IMR-90 (cell line): ENCODE results near the gene AFF2. TPM values are rescaled to one million over a fixed set of nuclear protein-coding genes. Genes with fewer than 3 reads are reported as not detected.

Experiments used
- ATAC-seq: fragments of 200-7000 bp; cut with Tn5 transposase; 2 replicates; pipeline ENCODE4 v1.9.1; 2020; ENCODE audit warnings: low read depth, mild to moderate bottlenecking, moderate library complexity
- BruUV-seq: library from RNA; stranded (reverse); fragments of 400-500 nt; replicated peaks from 2 replicates; lab custom pipeline; 2021; lab: Mats Ljungman, UMichigan
- CTCF ChIA-PET: fragments of 300-600 bp; formaldehyde crosslinking; extraction: SDS; loops from one replicate; lab custom pipeline; 2021; ENCODE audit warnings: antibody characterized with exemption; lab: Yijun Ruan, JAX
- POLR2A ChIA-PET: fragments of 300-600 bp; sonication (Branson Sonifier 250); formaldehyde crosslinking; loops from one replicate; lab custom pipeline; 2022; ENCODE audit warnings: antibody characterized with exemption; ENCODE audit not compliant: unreplicated experiment; lab: Charles Lee
- DNase-seq: peaks from one replicate; pipeline ENCODE4 v3.0.0; 2013
- H2AFZ ChIP-seq: replicated peaks from 2 replicates; pipeline ENCODE3; 2013; ENCODE audit warnings: low read length, mild to moderate bottlenecking; ENCODE audit not compliant: poor library complexity
- H2AK5ac ChIP-seq: 2 replicates; pipeline ENCODE4 v1.6.1; 2013; ENCODE audit warnings: low read depth, low read length, inconsistent platforms
- H2AK9ac ChIP-seq: replicated peaks from 2 replicates; pipeline ENCODE3; 2013; ENCODE audit warnings: mild to moderate bottlenecking, low read depth, low read length, moderate library complexity; ENCODE audit not compliant: poor library complexity
- H2BK120ac ChIP-seq: 2 replicates; pipeline ENCODE4 v1.6.1; 2013; ENCODE audit warnings: low read depth, low read length, inconsistent platforms
- H2BK15ac ChIP-seq: 3 replicates; pipeline ENCODE4 v1.6.1; 2013; ENCODE audit warnings: low read depth, low read length, inconsistent platforms
- H2BK20ac ChIP-seq: 2 replicates; pipeline ENCODE4 v1.6.1; 2013; ENCODE audit warnings: low read depth, mild to moderate bottlenecking, inconsistent platforms, low read length, moderate library complexity
- H2BK5ac ChIP-seq: 2 replicates; pipeline ENCODE4 v1.6.1; 2013; ENCODE audit warnings: mild to moderate bottlenecking, low read depth, low read length, inconsistent platforms; ENCODE audit not compliant: poor library complexity, severe bottlenecking
- H3K14ac ChIP-seq: replicated peaks from 2 replicates; pipeline ENCODE4 v1.6.1; 2013; ENCODE audit warnings: low read depth, low read length, inconsistent platforms
- H3K18ac ChIP-seq: 2 replicates; pipeline ENCODE4 v1.6.1; 2013; ENCODE audit warnings: low read depth, low read length, control low read depth
- H3K23ac ChIP-seq: 2 replicates; pipeline ENCODE4 v1.6.1; 2013; ENCODE audit warnings: low read depth, low read length, inconsistent platforms
- H3K27ac ChIP-seq: 2 replicates; pipeline ENCODE4 v1.5.1; 2013; ENCODE audit warnings: mild to moderate bottlenecking, control low read depth, low read length; ENCODE audit not compliant: insufficient read depth
- H3K27me3 ChIP-seq: 2 replicates; pipeline ENCODE4 v1.6.1; 2013; ENCODE audit warnings: low read length; ENCODE audit not compliant: control insufficient read depth, insufficient read depth
- H3K36me3 ChIP-seq: 2 replicates; pipeline ENCODE4 v1.6.1; 2013; ENCODE audit warnings: low read length, mixed read lengths; ENCODE audit not compliant: control insufficient read depth, insufficient read depth
- H3K4ac ChIP-seq: 2 replicates; pipeline ENCODE4 v1.6.1; 2013; ENCODE audit warnings: low read depth, low read length, inconsistent platforms
- H3K4me1 ChIP-seq: 2 replicates; pipeline ENCODE4 v1.6.1; 2013; ENCODE audit warnings: low read length, mixed read lengths; ENCODE audit not compliant: control insufficient read depth, insufficient read depth
- H3K4me2 ChIP-seq: 2 replicates; pipeline ENCODE4 v1.6.1; 2013; ENCODE audit warnings: low read depth, mild to moderate bottlenecking, control low read depth, low read length, moderate library complexity
- H3K4me3 ChIP-seq: 2 replicates; pipeline ENCODE4 v1.5.1; 2013; ENCODE audit warnings: low read depth, mild to moderate bottlenecking, control low read depth, low read length, moderate library complexity; ENCODE audit not compliant: insufficient read depth
- H3K56ac ChIP-seq: 2 replicates; pipeline ENCODE4 v1.6.1; 2013; ENCODE audit warnings: low read length, inconsistent platforms; ENCODE audit not compliant: insufficient read depth; ENCODE audit errors: extremely low read depth
- H3K79me1 ChIP-seq, 2 experiments: 2 replicates each; pipeline ENCODE4 v1.6.1; 2013; ENCODE audit warnings: low read length in 2 of 2, inconsistent platforms in 1 of 2, low read depth in 1 of 2
- H3K9ac ChIP-seq: 2 replicates; pipeline ENCODE4 v1.6.1; 2013; ENCODE audit warnings: low read depth, low read length, control low read depth
- H3K9me1 ChIP-seq: 2 replicates; pipeline ENCODE4 v1.6.1; 2013; ENCODE audit warnings: low read length, inconsistent platforms; ENCODE audit not compliant: insufficient read depth
- H3K9me3 ChIP-seq: 2 replicates; pipeline ENCODE4 v1.6.1; 2013; ENCODE audit warnings: low read length; ENCODE audit not compliant: control insufficient read depth, insufficient read depth
- H4K20me1 ChIP-seq: 2 replicates; pipeline ENCODE4 v1.6.1; 2013; ENCODE audit warnings: low read length, inconsistent platforms; ENCODE audit not compliant: insufficient read depth
- H4K5ac ChIP-seq: 2 replicates; pipeline ENCODE4 v1.6.1; 2013; ENCODE audit warnings: mild to moderate bottlenecking, low read depth, low read length, control low read depth
- H4K8ac ChIP-seq, 2 experiments: 2 replicates each; pipeline ENCODE4 v1.6.1; 2013; ENCODE audit warnings: low read depth in 2 of 2, low read length in 2 of 2, control low read depth in 1 of 2, inconsistent platforms in 1 of 2
- H4K91ac ChIP-seq: 2 replicates; pipeline ENCODE4 v1.6.1; 2013; ENCODE audit warnings: low read depth, low read length, inconsistent platforms; ENCODE audit not compliant: insufficient read depth
- BHLHE40 ChIP-seq: fragments of 150-350 bp; IDR thresholded peaks from 2 replicates; pipeline ENCODE4 v1.6.1; 2016; ENCODE audit warnings: mild to moderate bottlenecking, low read depth, low read length
- CEBPB ChIP-seq: IDR thresholded peaks from 2 replicates; pipeline ENCODE4 v1.6.1; 2012; ENCODE audit warnings: low read depth, low read length, improper control_type of control experiment
- CHD1 ChIP-seq: IDR thresholded peaks from 2 replicates; pipeline ENCODE4 v1.6.1; 2012; ENCODE audit warnings: low read depth, low read length, improper control_type of control experiment
- CTCF ChIP-seq: conservative IDR thresholded peaks from 2 replicates; pipeline ENCODE4 v1.5.1; 2012; ENCODE audit warnings: mild to moderate bottlenecking, low read depth, low read length, improper control_type of control experiment
- MXI1 ChIP-seq: IDR thresholded peaks from 2 replicates; pipeline ENCODE4 v1.6.1; 2012; ENCODE audit warnings: low read depth, mild to moderate bottlenecking, low read length, moderate library complexity, borderline replicate concordance
- NFE2L2 ChIP-seq: fragments of 150-350 bp; IDR thresholded peaks from 2 replicates; pipeline ENCODE4 v1.6.1; 2016; ENCODE audit warnings: low read depth, mild to moderate bottlenecking, low read length
- POLR2A ChIP-seq: IDR thresholded peaks from 2 replicates; pipeline ENCODE4 v1.6.1; 2012; ENCODE audit warnings: mild to moderate bottlenecking, low read depth, low read length
- RAD21 ChIP-seq: IDR thresholded peaks from 2 replicates; pipeline ENCODE4 v1.6.1; 2012; ENCODE audit warnings: low read length, improper control_type of control experiment
- RCOR1 ChIP-seq: IDR thresholded peaks from 2 replicates; pipeline ENCODE4 v1.6.1; 2012; ENCODE audit warnings: mild to moderate bottlenecking, low read length, improper control_type of control experiment; ENCODE audit not compliant: insufficient replicate concordance
- SMC3 ChIP-seq: fragments of 150-350 bp; IDR thresholded peaks from 2 replicates; pipeline ENCODE4 v1.6.1; 2016; ENCODE audit warnings: low read depth, mild to moderate bottlenecking, antibody characterized with exemption, low read length, moderate library complexity
- WGBS, 2 experiments: methylation state at CpG; one replicate each; pipeline versions ENCODE4 v1.1.5 to v1.1.7; 2013; ENCODE audit warnings: missing lambda C conversion rate in 2 of 2; ENCODE audit not compliant: insufficient read length in 1 of 2; ENCODE audit errors: extremely low coverage in 2 of 2; 5-methylcytosine and 5-hydroxymethylcytosine counted together
- dilution Hi-C: fragments of 300-500 bp; cut with HindIII; formaldehyde crosslinking; loops from one replicate; pipeline ENCODE4 v1.14.3; 2018; ENCODE audit warnings: low sequenced_read_pairs; ENCODE audit not compliant: unreplicated experiment
- in situ Hi-C: fragments of 300-500 bp; cut with MboI; formaldehyde crosslinking; loops from 3 replicates; pipeline ENCODE4 v1.14.3; 2019; ENCODE audit warnings: low sequenced_read_pairs, inconsistent platforms, mixed read lengths
- intact Hi-C: fragments of 100-400 bp; cut with micrococcal nuclease; formaldehyde crosslinking; loops from 2 replicates; pipeline ENCODE4 v1.10.0; 2022
- polyA plus RNA-seq, 3 experiments: library from polyadenylated mRNA; depleted of rRNA; stranded (reverse); fragments of >200 nt; gene quantifications; 2 replicates each; pipeline ENCODE4 v1.2.3, GENCODE V29; 2012; ENCODE audit warnings: low replicate concordance in 1 of 3
- total RNA-seq: library from RNA; depleted of rRNA; stranded (reverse); fragments of >200 nt; gene quantifications from 2 replicates; pipeline ENCODE4 v1.2.3, GENCODE V29; 2012
- TF ChIP-seq, protein P1 (sequence below): fragments of 150-350 bp; IDR thresholded peaks from 2 replicates; pipeline ENCODE4 v1.6.1; 2016; ENCODE audit warnings: low read depth, mild to moderate bottlenecking, low read length, moderate library complexity, borderline replicate concordance

AFF2 gene
- total and polyA plus RNA-seq, 2 of the 4 experiments (the other 2 are of a cell fraction), result 0.15 to 0.72 TPM

DNA sequence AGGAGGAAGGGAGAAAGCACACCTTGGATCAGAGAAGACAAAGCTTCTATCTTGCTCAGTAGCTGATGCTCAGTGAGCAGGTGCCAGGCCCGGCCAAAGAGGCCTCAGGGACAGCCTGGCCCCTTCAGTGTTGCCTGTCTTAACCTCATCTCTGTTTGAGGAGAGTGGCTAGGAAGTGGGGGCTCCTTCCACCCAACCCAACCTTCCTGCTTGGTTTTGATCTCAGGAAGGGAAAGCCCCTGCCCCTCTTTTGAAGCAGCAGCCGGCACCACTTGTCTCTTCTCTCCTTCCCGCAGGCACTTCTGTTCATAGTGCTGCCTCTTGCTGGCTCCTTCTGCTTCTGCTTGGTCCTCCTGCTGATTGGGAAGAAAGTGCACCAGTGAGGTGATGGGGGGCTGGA is 2.4 kb upstream of the AFF2 start:
- H2AFZ ChIP-seq, result no peak overlapping the region
- CTCF ChIA-PET, result no interaction called here
- no peaks in the 10 kb centered on the region for H4K20me1 ChIP-seq
- intact Hi-C loops (no loop called here), in situ Hi-C loops (no loop called here), dilution Hi-C loops (no loop called here)
- no peaks in the 10 kb centered on the region for H3K36me3 ChIP-seq
- H4K5ac ChIP-seq, result no peak overlapping the region
- no peak overlapping the region for H3K4me2 ChIP-seq
- no peak for DNase-seq
- POLR2A ChIA-PET, result no interaction called here
- no peak overlapping the region for H4K8ac ChIP-seq
- H2AK5ac ChIP-seq, result no peak overlapping the region
- no peak overlapping the region for H3K9ac ChIP-seq
- no peak overlapping the region for H2BK5ac ChIP-seq
- no peak for ATAC-seq
- H3K4ac ChIP-seq, result no peak overlapping the region
- H3K79me1 ChIP-seq, result no peaks in the 10 kb centered on the region
- H2BK20ac ChIP-seq, result no peak overlapping the region
- H3K9me3 ChIP-seq, result no peaks in the 10 kb centered on the region; the same call in 1 of the 2 replicates
- H2AK9ac ChIP-seq, result no peak overlapping the region
- peaks cover 12% of the 10 kb centered on the region for H3K27me3 ChIP-seq
- H2BK120ac ChIP-seq, result no peak overlapping the region
- H3K4me1 ChIP-seq, result no peaks in the 10 kb centered on the region
- TF ChIP-seq MXI1 (no peak), RCOR1 (no peak), CEBPB (no peak), RAD21 (no peak), NFE2L2 (no peak), POLR2A (no peak), BHLHE40 (no peak), SMC3 (no peak), CHD1 (no peak), CTCF (no peak)
- TF ChIP-seq, protein P1, sequence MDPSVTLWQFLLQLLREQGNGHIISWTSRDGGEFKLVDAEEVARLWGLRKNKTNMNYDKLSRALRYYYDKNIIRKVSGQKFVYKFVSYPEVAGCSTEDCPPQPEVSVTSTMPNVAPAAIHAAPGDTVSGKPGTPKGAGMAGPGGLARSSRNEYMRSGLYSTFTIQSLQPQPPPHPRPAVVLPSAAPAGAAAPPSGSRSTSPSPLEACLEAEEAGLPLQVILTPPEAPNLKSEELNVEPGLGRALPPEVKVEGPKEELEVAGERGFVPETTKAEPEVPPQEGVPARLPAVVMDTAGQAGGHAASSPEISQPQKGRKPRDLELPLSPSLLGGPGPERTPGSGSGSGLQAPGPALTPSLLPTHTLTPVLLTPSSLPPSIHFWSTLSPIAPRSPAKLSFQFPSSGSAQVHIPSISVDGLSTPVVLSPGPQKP, result no peak
- H3K14ac ChIP-seq, result no peak overlapping the region
- H3K56ac ChIP-seq, result no peak overlapping the region
- H3K4me3 ChIP-seq, result no peak overlapping the region
- no TSS peak for BruUV-seq
- H2BK15ac ChIP-seq, result no peak overlapping the region
- H3K23ac ChIP-seq, result no peak overlapping the region
- H3K9me1 ChIP-seq, result no peaks in the 10 kb centered on the region
- H3K27ac ChIP-seq, result no peak overlapping the region
- no peak overlapping the region for H4K91ac ChIP-seq
- WGBS, 2 experiments, result no CpG with 5 or more reads among the region's 3 CpGs
- H3K18ac ChIP-seq, result no peak overlapping the region
